Activated CD4-positive, alpha-beta T cell treated with anti-CD3 and anti-CD28 coated beads, Interleukin-2, amount 10 ng/mL, durations not matched to agents 24 days and 14 days (primary cell): ENCODE measurements around the gene CABP1. TPM values are rescaled to one million over a fixed set of nuclear protein-coding genes. Genes with fewer than 3 reads are reported as not detected.

Experiments
- DNase-seq: peaks from one replicate; pipeline ENCODE4 v3.0.0; 2022
- H3K27ac Mint-ChIP-seq: one replicate; pipeline ENCODE4 v1.8.0; 2022; ENCODE audit warnings: mild to moderate bottlenecking, mixed read lengths
- H3K27me3 Mint-ChIP-seq: one replicate; pipeline ENCODE4 v1.8.0; 2022; ENCODE audit warnings: mixed read lengths
- H3K36me3 Mint-ChIP-seq: one replicate; pipeline ENCODE4 v1.8.0; 2022; ENCODE audit warnings: low read depth, mild to moderate bottlenecking, mixed read lengths
- H3K4me1 Mint-ChIP-seq: one replicate; pipeline ENCODE4 v1.8.0; 2021; ENCODE audit warnings: mixed read lengths
- H3K4me3 Mint-ChIP-seq: one replicate; pipeline ENCODE4 v1.8.0; 2022; ENCODE audit warnings: mild to moderate bottlenecking, moderate library complexity, mixed read lengths
- H3K9me3 Mint-ChIP-seq: one replicate; pipeline ENCODE4 v1.8.0; 2021; ENCODE audit warnings: mixed read lengths
- intact Hi-C: fragments of 100-400 bp; cut with micrococcal nuclease; formaldehyde crosslinking; loops from one replicate; pipeline ENCODE4 v1.15.1; 2023
- total RNA-seq: library from RNA; stranded (reverse); gene quantifications from 2 replicates; pipeline ENCODE4 v1.2.3, GENCODE V29; 2022

CABP1 gene
- total RNA-seq, 1 donor from 2014 or later: 0.16 TPM

GRCh38 chr12:120705618-120706017, 65.2 kb downstream of the CABP1 start:
- Mint-ChIP-seq H3K4me1 (peaks cover 5% of the 10 kb centered on the region), H3K9me3 (no peaks in the 10 kb centered on the region), H3K27ac (no peak overlapping the region), H3K4me3 (no peak overlapping the region), H3K27me3 (no peaks in the 10 kb centered on the region), H3K36me3 (peaks cover 19% of the 10 kb centered on the region)
- intact Hi-C loops: no loop called here
- no peak for DNase-seq

DNA sequence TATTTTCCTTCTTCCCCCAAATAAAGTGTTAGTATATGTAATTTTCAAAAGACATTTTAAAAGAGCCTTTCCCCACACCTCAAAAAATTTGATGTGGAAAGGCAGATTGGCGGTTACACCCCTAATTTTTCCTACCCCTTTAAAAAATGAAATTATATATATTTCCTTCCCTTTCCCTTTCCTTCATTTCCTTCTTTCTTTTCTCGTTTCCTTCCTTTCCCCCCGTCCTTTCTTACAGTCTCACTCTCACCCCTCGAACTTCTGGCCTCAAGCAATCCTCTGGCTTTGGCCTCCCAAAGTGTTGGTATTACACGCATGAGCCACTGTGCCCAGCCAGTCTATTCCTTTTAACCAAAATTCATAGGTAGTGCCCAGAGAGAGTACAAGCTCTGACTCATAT, 65.6 kb downstream of the CABP1 start:
- Mint-ChIP-seq H3K27ac (no peak overlapping the region), H3K36me3 (peaks cover 15% of the 10 kb centered on the region), H3K4me1 (peaks cover 6% of the 10 kb centered on the region), H3K9me3 (no peaks in the 10 kb centered on the region), H3K27me3 (no peaks in the 10 kb centered on the region), H3K4me3 (no peak overlapping the region)
- intact Hi-C loops: no loop called here
- DNase-seq: no peak

GRCh38 chr12:120708651-120709050, 68.2 kb downstream of the CABP1 start:
- Mint-ChIP-seq H3K9me3 (no peaks in the 10 kb centered on the region), H3K4me1 (peaks cover 18% of the 10 kb centered on the region), H3K4me3 (peak overlapping the region; percentile 16), H3K27ac (no peak overlapping the region), H3K36me3 (peaks cover 10% of the 10 kb centered on the region), H3K27me3 (no peaks in the 10 kb centered on the region)
- intact Hi-C loops: no loop called here
- DNase-seq: no peak

- H3K27me3 Mint-ChIP-seq: no peaks in the 10 kb centered on the region
- H3K27ac Mint-ChIP-seq: peak within 1 kb of the TSS; percentile 76
- peaks cover 18% of the 10 kb centered on the region for H3K36me3 Mint-ChIP-seq
- H3K4me3 Mint-ChIP-seq: peak within 1 kb of the TSS; percentile 84
- no peaks in the 10 kb centered on the region for H3K9me3 Mint-ChIP-seq
- intact Hi-C loops: loop anchor here (2.0 to 10.0 kb wide), 4 partner anchors 15 to 265 kb away; partner anchors contain the start of genes ACADS and HNF1A
- H3K4me1 Mint-ChIP-seq: peaks cover 23% of the 10 kb centered on the region
- peak; percentile 94 for DNase-seq
These were observed 69.8 kb downstream of the CABP1 start, which contains the start of gene UNC119B for GRCh38 chr12:120710031-120710804. TSS of gene UNC119B (plus strand) at chr12:120710458. CDS start at chr12:120710475, 17 bp downstream.

- H3K4me3 Mint-ChIP-seq: peak overlapping the region; percentile 83
- peaks cover 20% of the 10 kb centered on the region for H3K36me3 Mint-ChIP-seq
- peaks cover 23% of the 10 kb centered on the region for H3K4me1 Mint-ChIP-seq
- H3K27me3 Mint-ChIP-seq: no peaks in the 10 kb centered on the region
- peak; percentile 79 for DNase-seq
- intact Hi-C loops: loop anchor here (1.0 to 10.0 kb wide), 5 partner anchors 14 to 264 kb away; partner anchors contain the start of genes ACADS and HNF1A
- peak overlapping the region; percentile 74 for H3K27ac Mint-ChIP-seq
- no peaks in the 10 kb centered on the region for H3K9me3 Mint-ChIP-seq
These were observed 70.4 kb downstream of the CABP1 start for GRCh38 chr12:120710805-120711296.

GRCh38 chr12:120711411-120711810, 71.0 kb downstream of the CABP1 start:
- H3K27me3 Mint-ChIP-seq: no peaks in the 10 kb centered on the region
- no peaks in the 10 kb centered on the region for H3K9me3 Mint-ChIP-seq
- DNase-seq: peak; percentile 62
- H3K4me1 Mint-ChIP-seq: peaks cover 24% of the 10 kb centered on the region
- H3K4me3 Mint-ChIP-seq: peak overlapping the region; percentile 83
- peak overlapping the region; percentile 74 for H3K27ac Mint-ChIP-seq
- peaks cover 22% of the 10 kb centered on the region for H3K36me3 Mint-ChIP-seq
- intact Hi-C loops: loop anchor here (1.0 to 10.0 kb wide), 5 partner anchors 13 to 263 kb away; partner anchors contain the start of genes ACADS and HNF1A

DNA sequence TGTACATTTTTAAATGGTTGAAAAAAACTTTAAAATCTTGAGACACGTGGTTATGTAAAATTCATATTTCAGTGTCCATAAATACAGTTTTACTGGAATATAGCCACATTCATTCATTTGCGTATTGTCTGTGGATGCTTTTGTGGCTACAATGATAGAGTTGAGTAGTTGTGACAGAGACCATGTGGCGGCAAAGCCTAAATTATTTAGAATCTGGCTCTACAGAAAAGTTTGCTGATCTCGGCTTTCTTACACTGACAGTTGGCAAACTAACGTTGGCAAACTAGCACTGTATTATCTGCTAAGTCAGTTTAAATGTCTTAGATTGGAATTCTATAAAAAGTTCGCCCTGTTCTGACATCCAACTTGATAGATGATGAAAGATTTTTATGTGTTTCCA, 72.2 kb downstream of the CABP1 start:
- Mint-ChIP-seq H3K9me3 (no peaks in the 10 kb centered on the region), H3K36me3 (peaks cover 28% of the 10 kb centered on the region), H3K27me3 (no peaks in the 10 kb centered on the region), H3K4me1 (peaks cover 25% of the 10 kb centered on the region), H3K27ac (no peak overlapping the region), H3K4me3 (no peak overlapping the region)
- intact Hi-C loops: loop anchor here (5.0 to 10.0 kb wide), 2 partner anchors 35 to 262 kb away; partner anchors contain the start of gene HNF1A
- DNase-seq: no peak

DNA sequence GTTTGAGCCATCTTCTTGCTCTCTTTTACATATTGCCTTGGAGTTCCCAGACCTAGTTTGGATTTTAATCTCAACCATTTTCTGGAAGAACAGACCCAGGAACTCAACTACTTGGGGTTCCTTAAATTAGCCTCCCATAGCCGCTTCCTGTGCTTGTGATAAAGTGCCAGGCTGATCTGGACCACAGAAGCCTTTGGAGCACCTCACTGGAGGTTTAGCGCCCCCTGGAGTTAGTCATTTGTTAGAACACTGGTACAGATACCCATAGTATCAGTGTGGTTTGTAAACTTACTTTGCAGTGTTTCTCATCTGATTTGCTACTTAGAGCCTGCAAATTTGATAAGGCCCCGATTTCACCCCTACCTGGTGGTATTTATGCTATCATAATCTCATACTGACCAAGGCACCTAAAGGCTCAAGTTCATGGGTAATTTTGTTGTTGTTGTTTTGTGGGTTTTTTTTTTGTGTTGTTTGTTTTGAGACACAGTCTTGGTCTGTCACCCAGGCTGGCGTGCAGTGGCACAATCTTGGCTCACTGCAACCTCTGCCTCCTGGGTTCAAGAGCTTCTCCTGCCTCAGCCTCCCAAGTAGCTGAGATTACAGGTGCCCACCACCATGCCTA, 73.5 kb downstream of the CABP1 start:
- peaks cover 34% of the 10 kb centered on the region for H3K4me1 Mint-ChIP-seq
- intact Hi-C loops: loop anchor here (1.0 to 10.0 kb wide), 4 partner anchors 37 to 261 kb away; partner anchors contain the start of gene HNF1A
- peak overlapping the region; percentile 62 for H3K27ac Mint-ChIP-seq
- no peaks in the 10 kb centered on the region for H3K27me3 Mint-ChIP-seq
- peak overlapping the region; percentile 3 for H3K4me3 Mint-ChIP-seq
- peaks cover 36% of the 10 kb centered on the region for H3K36me3 Mint-ChIP-seq
- H3K9me3 Mint-ChIP-seq: no peaks in the 10 kb centered on the region
- DNase-seq: peak; percentile 94

Other genes starting within 250 kb of the CABP1 start
- 362 and 363 TPM in 2 replicates for gene COX6A1, start 202.5 kb upstream of the CABP1 start, total RNA-seq
- gene TRIAP1, start 194.2 kb upstream of the CABP1 start, total RNA-seq: 54.6 and 57.5 TPM in 2 replicates
- gene GATC, start 194.2 kb upstream of the CABP1 start, total RNA-seq: 34.1 and 41.0 TPM in 2 replicates
- gene SRSF9, start 170.9 kb upstream of the CABP1 start, total RNA-seq: 249 and 255 TPM in 2 replicates
- gene DYNLL1, start 144.5 kb upstream of the CABP1 start, total RNA-seq: 330 and 351 TPM in 2 replicates
- 28.0 and 28.3 TPM in 2 replicates for gene COQ5, start 111.5 kb upstream of the CABP1 start, total RNA-seq
- 153 and 160 TPM in 2 replicates for gene RNF10, start 106.3 kb upstream of the CABP1 start, total RNA-seq
- 74.0 and 76.0 TPM in 2 replicates for gene POP5, start 59.2 kb upstream of the CABP1 start, total RNA-seq
- 131 and 149 TPM in 2 replicates for gene MLEC, start 46.5 kb downstream of the CABP1 start, total RNA-seq
- 25.5 and 26.2 TPM in 2 replicates for gene UNC119B, start 69.8 kb downstream of the CABP1 start, total RNA-seq
- 11.7 and 12.8 TPM in 2 replicates for gene ACADS, start 85.2 kb downstream of the CABP1 start, total RNA-seq